K562 (cell line): ENCODE results near the gene G6PD. TPM values are rescaled to one million over a fixed set of nuclear protein-coding genes. Genes with fewer than 3 reads are reported as not detected.
A peak's percentile ranks its signal among the peaks of the same experiment; 100 is the strongest.

Source experiments
- ATAC-seq: fragments of 200-7000 bp; cut with Tn5 transposase; 3 replicates; pipeline ENCODE4 v1.9.1; 2020; ENCODE audit warnings: moderate library complexity
- BruUV-seq: library from RNA; stranded (reverse); fragments of 400-500 nt; replicated peaks from 2 replicates; lab custom pipeline; 2021; lab: Mats Ljungman, UMichigan
- CTCF ChIA-PET: fragments of 300-600 bp; formaldehyde crosslinking; extraction: SDS; loops from one replicate; lab custom pipeline; 2021; ENCODE audit warnings: low intra/inter-chr PET ratio; lab: Yijun Ruan, JAX
- POLR2A ChIA-PET: fragments of 300-600, 350-650 bp; sonication (Branson Sonifier 250); formaldehyde crosslinking; extraction: SDS; loops from one replicate; lab custom pipeline; 2021; ENCODE audit warnings: antibody characterized with exemption, inconsistent platforms; lab: Yijun Ruan, JAX
- DNase-seq, 4 experiments: peaks; one replicate each; pipeline versions ENCODE4 v3.0.0 to v3.0.0-alpha.2; 2011 to 2018; ENCODE audit warnings: low spot score in 3 of 4, mixed read lengths in 3 of 4; ENCODE audit errors: extremely low read depth in 1 of 4
- FAIRE-seq: peaks from 2 replicates; lab custom pipeline; 2011; peaks lifted over from hg19 to GRCh38; lab: Jason Lieb, UNC
- H2AFZ ChIP-seq: 2 replicates; pipeline ENCODE4 v1.6.0; 2011; ENCODE audit warnings: low read depth, low read length, control low read depth, inconsistent platforms
- H3K27ac ChIP-seq: fragments of 200-600 bp; 3 replicates; pipeline ENCODE4 v1.8.0; 2011; ENCODE audit warnings: low read depth, mild to moderate bottlenecking, control low read depth, inconsistent platforms, low read length, moderate library complexity, mixed read lengths; ENCODE audit errors: extremely low read depth
- H3K27me3 ChIP-seq, 2 experiments: fragments of 300-600 bp in 1 of 2; 2 replicates in 1 of 2; 3 replicates in 1 of 2; pipeline versions ENCODE4 v1.6.0 to v1.8.0; 2011; ENCODE audit warnings: inconsistent platforms in 2 of 2, low read length in 2 of 2, mild to moderate bottlenecking in 1 of 2, mixed read lengths in 1 of 2, moderate library complexity in 1 of 2; ENCODE audit not compliant: control insufficient read depth in 2 of 2, insufficient read depth in 2 of 2
- H3K36me3 ChIP-seq: fragments of 300-600 bp; 3 replicates; pipeline ENCODE4 v1.8.0; 2011; ENCODE audit warnings: mild to moderate bottlenecking, low read length, inconsistent platforms; ENCODE audit not compliant: control insufficient read depth, insufficient read depth
- H3K4me1 ChIP-seq, 2 experiments: fragments of 200-600 bp in 1 of 2; replicated peaks in 1 of 2; 2 replicates in 1 of 2; 3 replicates in 1 of 2; pipeline versions ENCODE4 v1.5.1 to v1.8.0; 2011; ENCODE audit warnings: inconsistent platforms in 2 of 2, low read length in 2 of 2, mild to moderate bottlenecking in 1 of 2, mixed read lengths in 1 of 2, moderate library complexity in 1 of 2; ENCODE audit not compliant: control insufficient read depth in 2 of 2, insufficient read depth in 2 of 2
- H3K4me2 ChIP-seq: 2 replicates; pipeline ENCODE4 v1.6.1; 2011; ENCODE audit warnings: low read length, control low read depth, inconsistent platforms, mixed read lengths; ENCODE audit not compliant: insufficient read depth
- H3K4me3 ChIP-seq: fragments of 200-600 bp; sonication (generic), shearing (Covaris generic); 2 replicates; pipeline ENCODE4 v1.5.1; 2016; ENCODE audit warnings: control low read depth, inconsistent platforms
- H3K79me2 ChIP-seq: fragments of 200-600 bp; 3 replicates; pipeline ENCODE4 v1.8.0; 2011; ENCODE audit warnings: low read length, inconsistent platforms; ENCODE audit not compliant: control insufficient read depth, insufficient read depth
- H3K9ac ChIP-seq, 2 experiments: 2 replicates each; pipeline versions ENCODE4 v1.6.0 to v1.6.1; 2011; ENCODE audit warnings: low read depth in 2 of 2, low read length in 2 of 2, control low read depth in 1 of 2, inconsistent platforms in 1 of 2, mild to moderate bottlenecking in 1 of 2, mixed read lengths in 1 of 2; ENCODE audit not compliant: insufficient read depth in 1 of 2
- H3K9me1 ChIP-seq: one replicate; pipeline ENCODE4 v1.6.0; 2011; ENCODE audit warnings: inconsistent platforms, mild to moderate bottlenecking, low read length, moderate library complexity; ENCODE audit not compliant: control insufficient read depth, insufficient read depth
- H3K9me3 ChIP-seq: replicated peaks from 2 replicates; pipeline ENCODE4 v1.5.1; 2011; ENCODE audit warnings: low read depth, low read length, inconsistent platforms; ENCODE audit not compliant: control insufficient read depth, insufficient read depth
- H4K20me1 ChIP-seq: replicated peaks from 2 replicates; pipeline ENCODE4 v1.6.1; 2011; ENCODE audit warnings: low read length, inconsistent platforms, mixed read lengths; ENCODE audit not compliant: control insufficient read depth, insufficient read depth
- CBFB ChIP-seq: sonication (generic); formaldehyde crosslinking; IDR thresholded peaks from 2 replicates; pipeline ENCODE4 v1.4.0; 2020; ENCODE audit warnings: mild to moderate bottlenecking, missing genetic modification reagents
- FOXA1 ChIP-seq: fragments of 450-650 bp; IDR thresholded peaks from 2 replicates; pipeline ENCODE4 v1.6.1; 2016; ENCODE audit warnings: mild to moderate bottlenecking, borderline replicate concordance
- FOXA3 ChIP-seq, 2 experiments: fragments of 450-650 bp in 1 of 2; sonication (generic) in 1 of 2; formaldehyde crosslinking; IDR thresholded peaks in 1 of 2; conservative IDR thresholded peaks in 1 of 2; 2 replicates each; pipeline versions ENCODE4 v1.4.0 to v1.8.0; 2020 to 2022; ENCODE audit warnings: mild to moderate bottlenecking in 2 of 2, missing genetic modification reagents in 1 of 2
- IRF2 ChIP-seq: sonication (generic); formaldehyde crosslinking; IDR thresholded peaks from 2 replicates; pipeline ENCODE4 v1.8.1; 2022; ENCODE audit warnings: mild to moderate bottlenecking, missing genetic modification reagents
- KLF13 ChIP-seq: fragments of 450-650 bp; IDR thresholded peaks from 2 replicates; pipeline ENCODE4 v1.6.1; 2016; ENCODE audit warnings: missing genetic modification characterization, low read depth, mild to moderate bottlenecking, missing compliant biosample characterization, moderate library complexity, borderline replicate concordance
- MECOM ChIP-seq: fragments of 250-450 bp; sonication (Bioruptor Pico); IDR thresholded peaks from 2 replicates; pipeline ENCODE4 v1.8.0; 2022; ENCODE audit warnings: inconsistent platforms
- MTA1 ChIP-seq: fragments of 450-650 bp; IDR thresholded peaks from 2 replicates; pipeline ENCODE4 v1.6.1; 2017; ENCODE audit warnings: borderline replicate concordance
- MTA2 ChIP-seq: fragments of 450-650 bp; IDR thresholded peaks from 2 replicates; pipeline ENCODE4 v1.6.1; 2016; ENCODE audit warnings: low read depth
- MYBL2 ChIP-seq, 2 experiments: fragments of 450-650 bp in 1 of 2; sonication (generic) in 1 of 2; formaldehyde crosslinking in 1 of 2; IDR thresholded peaks; 2 replicates each; pipeline versions ENCODE4 v1.6.1 to v1.8.1; 2017 to 2022; ENCODE audit warnings: borderline replicate concordance in 1 of 2, inconsistent platforms in 1 of 2, low read depth in 1 of 2, mild to moderate bottlenecking in 1 of 2, missing genetic modification reagents in 1 of 2, moderate library complexity in 1 of 2
- MYC ChIP-seq, 2 experiments: fragments of 250-450 bp in 1 of 2; sonication (Bioruptor Pico) in 1 of 2; IDR thresholded peaks; 2 replicates each; pipeline versions ENCODE4 v1.5.1 to v1.6.1; 2012 to 2021; ENCODE audit warnings: low read depth in 2 of 2, borderline replicate concordance in 1 of 2, improper control_type of control experiment in 1 of 2, low read length in 1 of 2, mild to moderate bottlenecking in 1 of 2, moderate library complexity in 1 of 2
- RAD51 ChIP-seq: fragments of 450-650 bp; IDR thresholded peaks from 2 replicates; pipeline ENCODE4 v1.7.1; 2016; ENCODE audit warnings: low read depth, mild to moderate bottlenecking, borderline replicate concordance
- RHOXF2B ChIP-seq: fragments of 250-450 bp; sonication (Bioruptor Pico); conservative IDR thresholded peaks from 2 replicates; pipeline ENCODE4 v1.5.1; 2021
- ZNF133 ChIP-seq: fragments of 250-450 bp; sonication (Bioruptor Pico); IDR thresholded peaks from 2 replicates; pipeline ENCODE4 v1.4.0; 2020; ENCODE audit warnings: mild to moderate bottlenecking
- ZNF79 ChIP-seq: fragments of 250-450 bp; sonication (Bioruptor Pico); IDR thresholded peaks from 2 replicates; pipeline ENCODE4 v1.4.0; 2020; ENCODE audit warnings: low read depth, mild to moderate bottlenecking, moderate library complexity
- WGBS: fragments of 100-300 bp; shearing (Covaris generic); methylation state at CpG from one replicate; pipeline ENCODE4 v1.1.6; 2016; ENCODE audit warnings: low coverage, mixed read lengths; ENCODE audit not compliant: insufficient coverage; ENCODE audit errors: missing lambda C conversion rate; 5-methylcytosine and 5-hydroxymethylcytosine counted together
- in situ Hi-C: fragments of 300-500 bp; cut with MboI; formaldehyde crosslinking; loops from 4 replicates; pipeline ENCODE4 v1.15.0; 2018; ENCODE audit warnings: inconsistent platforms, mixed read lengths
- intact Hi-C: fragments of 100-400 bp; cut with micrococcal nuclease; formaldehyde crosslinking; loops from 2 replicates; pipeline ENCODE4 v1.14.2; 2022
- polyA plus RNA-seq, 8 experiments: library from polyadenylated mRNA; depleted of rRNA in 4 of 8; stranded (reverse) in 5 of 8; unstranded in 3 of 8; fragments of >200 nt; fragmentation: Nextera tagmentation in 2 of 8; fragmentation: Illumina TruSeq in 1 of 8; extraction: Ambion mirVana in 2 of 8; extraction: Trizol in 1 of 8; gene quantifications; 2 replicates each; pipeline versions ENCODE4 v1.2.1 to v1.2.3, GENCODE V29; 2011 to 2014; ENCODE audit warnings: inconsistent platforms in 1 of 8, missing spikeins in 1 of 8
- total RNA-seq, 7 experiments: library from RNA; depleted of rRNA in 6 of 7; stranded (reverse); fragments of >200 nt in 6 of 7; fragmentation: Illumina TruSeq in 2 of 7; extraction: Trizol in 2 of 7; gene quantifications; 2 replicates each; pipeline versions ENCODE4 v1.2.1 to v1.2.3, GENCODE V29; 2011 to 2021; ENCODE audit warnings: low replicate concordance in 1 of 7
- TF ChIP-seq, protein P1 (sequence below): fragments of 250-450 bp; sonication (Bioruptor Pico); IDR thresholded peaks from 2 replicates; pipeline ENCODE4 v1.5.0; 2021; ENCODE audit warnings: mild to moderate bottlenecking, moderate library complexity
- TF ChIP-seq, protein P2 (sequence below): sonication (generic); formaldehyde crosslinking; IDR thresholded peaks from 2 replicates; pipeline ENCODE4 v1.5.0; 2020; ENCODE audit warnings: missing genetic modification reagents

The G6PD gene
- total and polyA plus RNA-seq, 9 of the 15 experiments (the other 6 are each of a cell fraction or from before 2014, with no cell fraction given) = 2.9 to 222 (median 66.4) TPM

DNA sequence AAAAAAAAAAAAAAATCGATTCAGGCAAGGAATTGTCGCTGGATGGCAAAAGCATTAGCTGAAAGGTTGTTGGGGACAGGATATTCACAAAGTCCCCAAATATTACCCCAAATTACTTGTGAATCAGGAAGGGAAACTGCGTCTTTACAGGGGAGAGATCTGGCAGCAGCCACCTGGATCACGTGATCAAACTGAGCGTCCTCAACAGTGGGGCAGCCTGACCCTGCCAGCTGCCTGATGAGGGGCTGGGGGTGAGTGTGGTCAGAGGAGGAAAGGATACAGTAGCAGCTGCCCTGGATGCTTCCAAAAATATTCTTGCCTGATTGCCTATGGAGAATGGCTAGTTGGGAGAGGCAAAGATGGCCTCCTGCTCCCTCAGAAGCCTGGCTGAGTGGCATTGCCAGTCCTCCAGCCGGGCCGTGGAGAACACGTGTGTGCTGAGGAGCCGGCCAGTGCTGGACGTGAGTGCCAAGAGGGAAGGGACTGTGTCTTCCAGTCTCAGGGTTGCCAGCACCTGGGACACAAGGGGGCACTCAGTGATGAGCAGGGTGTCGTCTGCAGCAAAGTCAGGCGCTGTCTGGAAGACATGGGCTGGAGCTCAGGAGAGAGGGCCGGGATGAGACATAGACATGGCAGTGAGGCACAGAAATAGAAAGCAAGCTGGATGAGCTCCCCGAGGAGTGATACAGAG is 64.6 kb downstream of the G6PD start:
- BruUV-seq = no TSS peak
- intact Hi-C loops = loop anchor here (5.0 kb wide), 1 partner anchor 35 kb away; the partner anchor contains the start of gene FAM3A
- H3K4me1 ChIP-seq = peaks cover 52 to 76% of the 10 kb centered on the region in 2 experiments

More for the DNA sequence above, 64.6 kb downstream of the G6PD start:
- H3K9ac ChIP-seq = peak overlapping the region in 1 of 2 experiments; percentile 88; a peak in 2 of 4 replicates
- H3K27ac ChIP-seq = peak overlapping the region; percentile 87; the same call in 2 of the 3 replicates
- FAIRE-seq (no peak), DNase-seq (no peak), ATAC-seq (no peak)
- 0 out of 2 replicates have a peak overlapping the region, but pooled peaks have one; percentile 26 for H2AFZ ChIP-seq
- H3K4me3 ChIP-seq = no peak overlapping the region
- H3K79me2 ChIP-seq = peaks cover 49% of the 10 kb centered on the region
- ChIA-PET CTCF (no interaction called here), POLR2A (interaction anchor here (0.6 to 1.7 kb wide), 5 partner anchors 8 to 174 kb away, joined by 3 to 7 read pairs (median 4); partner anchors contain the start of gene SLC10A3)
- H3K9me1 ChIP-seq = no peaks in the 10 kb centered on the region
- no peaks in the 10 kb centered on the region for H4K20me1 ChIP-seq
- no peaks in the 10 kb centered on the region for H3K27me3 ChIP-seq
- no peaks in the 10 kb centered on the region for H3K9me3 ChIP-seq
- peaks cover 31% of the 10 kb centered on the region for H3K36me3 ChIP-seq
- no peak overlapping the region for H3K4me2 ChIP-seq
- no peak for TF ChIP-seq MTA1
- TF ChIP-seq RAD51 = peak; percentile 56; the same call in 1 of the 2 replicates
- no peak for TF ChIP-seq ZNF79 (CRISPR knock-in tag)
- TF ChIP-seq MYBL2 (IDR thresholded peaks at IDR 0.05; ENCODE audit: low read depth) = no peak
- no peak for TF ChIP-seq MYBL2 (CRISPR knock-in tag; IDR thresholded peaks at IDR 0.05; ENCODE audit: borderline replicate concordance)
- TF ChIP-seq, protein P1, sequence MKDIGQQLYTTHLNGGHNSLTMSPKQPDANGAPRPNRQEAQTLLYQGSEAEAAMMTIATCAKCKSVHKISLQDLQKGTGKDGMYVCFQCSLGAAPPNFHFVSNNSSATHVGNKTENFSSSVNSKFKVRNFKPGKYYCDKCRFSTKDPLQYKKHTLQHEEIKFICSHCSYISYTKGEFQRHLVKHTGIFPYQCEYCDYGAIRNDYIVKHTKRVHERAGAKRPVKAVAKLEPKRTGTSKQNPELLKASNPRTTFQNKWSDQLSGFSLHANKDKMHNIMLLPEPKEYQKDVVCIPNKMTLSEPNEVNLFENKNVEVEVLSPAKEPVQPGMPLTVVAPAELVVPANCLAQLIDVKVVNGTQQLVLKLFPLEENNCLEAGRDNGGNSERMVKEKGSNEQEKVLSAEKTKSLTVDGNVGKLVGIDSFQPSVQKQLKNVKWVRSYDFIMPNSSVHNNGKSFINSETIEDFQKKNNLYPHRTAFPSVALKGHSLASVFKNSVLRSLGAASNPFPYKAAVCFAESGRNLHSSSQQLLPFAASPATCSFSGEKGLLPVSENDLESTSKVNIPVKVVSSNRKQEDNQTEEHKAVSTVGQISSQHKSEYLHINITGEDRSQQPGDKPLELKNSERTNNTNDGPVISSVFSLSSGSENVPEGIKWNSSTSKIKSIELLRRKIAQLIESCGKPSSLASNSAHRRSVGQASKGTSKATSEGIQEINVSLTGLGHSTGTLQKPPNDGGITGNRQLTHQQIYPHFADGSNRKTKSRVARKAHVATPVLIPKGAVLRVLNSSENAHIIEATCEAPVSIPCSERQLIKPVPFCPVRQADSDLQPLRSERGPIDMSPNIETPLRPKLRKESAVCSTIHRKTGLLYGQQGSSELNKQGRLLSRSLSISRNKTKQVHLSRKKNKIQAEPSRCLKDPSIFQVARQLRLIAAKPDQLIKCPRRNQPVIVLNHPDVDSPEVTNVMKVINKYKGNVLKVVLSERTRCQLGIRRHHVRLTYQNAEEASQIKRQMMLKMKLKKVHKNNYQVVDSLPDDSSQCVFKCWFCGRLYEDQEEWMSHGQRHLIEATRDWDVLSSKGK (CRISPR knock-in tag) = no peak
- TF ChIP-seq MECOM = no peak
- no peak for TF ChIP-seq MTA2
- no peak for TF ChIP-seq KLF13 (tag)
- no peak for TF ChIP-seq CBFB (CRISPR knock-in tag)
- no peak for TF ChIP-seq MYC (IDR thresholded peaks at IDR 0.05; ENCODE audit: low read depth, low read length)
- no peak for TF ChIP-seq MYC (CRISPR knock-in tag; IDR thresholded peaks at IDR 0.05; ENCODE audit: borderline replicate concordance, low read depth)
- TF ChIP-seq FOXA3 (CRISPR knock-in tag; conservative IDR thresholded peaks at IDR 0.05 in 1 of 2, IDR thresholded peaks at IDR 0.05 in 1 of 2) = no peak
- TF ChIP-seq RHOXF2B = no peak
- no peak for TF ChIP-seq FOXA1
- no peak for TF ChIP-seq ZNF133 (CRISPR knock-in tag)
- no peak for TF ChIP-seq IRF2 (CRISPR knock-in tag)
- TF ChIP-seq, protein P2, sequence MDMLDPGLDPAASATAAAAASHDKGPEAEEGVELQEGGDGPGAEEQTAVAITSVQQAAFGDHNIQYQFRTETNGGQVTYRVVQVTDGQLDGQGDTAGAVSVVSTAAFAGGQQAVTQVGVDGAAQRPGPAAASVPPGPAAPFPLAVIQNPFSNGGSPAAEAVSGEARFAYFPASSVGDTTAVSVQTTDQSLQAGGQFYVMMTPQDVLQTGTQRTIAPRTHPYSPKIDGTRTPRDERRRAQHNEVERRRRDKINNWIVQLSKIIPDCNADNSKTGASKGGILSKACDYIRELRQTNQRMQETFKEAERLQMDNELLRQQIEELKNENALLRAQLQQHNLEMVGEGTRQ (CRISPR knock-in tag) = 0 out of 2 replicates have a peak, but pooled peaks have one; percentile 7
- in situ Hi-C loops = no loop called here
- 73% methylated on average over 11 of the region's 14 CpGs for WGBS
